ENCODE measurements around the gene DAB1. TPM values are rescaled to one million over a fixed set of nuclear protein-coding genes. Genes with fewer than 3 reads are reported as not detected.

Gene DAB1
- total RNA-seq, 2 experiments from 2014 or later: 0.52 to 0.61 TPM

- Mint-ChIP-seq H3K27ac (no peak overlapping the region), H3K4me1 (ENCODE audit: low read depth) (no peaks in the 10 kb centered on the region), H3K36me3 (ENCODE audit: low read depth) (no peaks in the 10 kb centered on the region), H3K9me3 (no peaks in the 10 kb centered on the region), H3K27me3 (peaks cover 7% of the 10 kb centered on the region), H3K4me3 (no peak overlapping the region)
- ATAC-seq (ENCODE audit: poor library complexity) (no peak), DNase-seq (no peak)
- Histone ChIP-seq H3K9me3 (ENCODE audit: control insufficient read depth in 1 of 2, insufficient read depth in 1 of 2, low read length in 2 of 2) (no peaks in the 10 kb centered on the region), H3K27ac (ENCODE audit: low read depth in 1 of 2, low read length in 2 of 2) (no peak overlapping the region), H3K4me1 (ENCODE audit: insufficient read depth, low read length) (no peaks in the 10 kb centered on the region), H3K27me3 (ENCODE audit: control insufficient read depth in 1 of 2, insufficient read depth in 2 of 2, low read length in 2 of 2) (no peaks in the 10 kb centered on the region), H3K4me3 (ENCODE audit: low read length) (no peak overlapping the region), H3K36me3 (ENCODE audit: insufficient read depth, low read length) (no peaks in the 10 kb centered on the region)
- ChIA-PET CTCF (no interaction called here), POLR2A (no interaction called here)
- intact Hi-C loops (cut with DNase I, micrococcal nuclease): no loop called here
- no peak for TF ChIP-seq CTCF (IDR thresholded peaks at IDR 0.05)
Observed at GRCh38 chr1:57360846-57361407, 62.9 kb downstream of the DAB1 start.

GRCh38 chr1:57357462-57357861 is 66.4 kb downstream of the DAB1 start:
- no peaks in the 10 kb centered on the region for H3K36me3 ChIP-seq (ENCODE audit: insufficient read depth, low read length)

GRCh38 chr1:57353654-57354053 is 70.2 kb downstream of the DAB1 start:
- ChIA-PET CTCF (no interaction called here), POLR2A (no interaction called here)
- Histone ChIP-seq H3K9me3 (ENCODE audit: control insufficient read depth in 1 of 2, insufficient read depth in 1 of 2, low read length in 2 of 2) (no peaks in the 10 kb centered on the region), H3K36me3 (ENCODE audit: insufficient read depth, low read length) (no peaks in the 10 kb centered on the region), H3K27ac (ENCODE audit: low read depth in 1 of 2, low read length in 2 of 2) (no peak overlapping the region), H3K4me3 (ENCODE audit: low read length) (no peak overlapping the region), H3K4me1 (ENCODE audit: insufficient read depth, low read length) (no peaks in the 10 kb centered on the region), H3K27me3 (ENCODE audit: control insufficient read depth in 1 of 2, insufficient read depth in 2 of 2, low read length in 2 of 2) (no peaks in the 10 kb centered on the region)
- Mint-ChIP-seq H3K4me1 (ENCODE audit: low read depth) (no peaks in the 10 kb centered on the region), H3K36me3 (ENCODE audit: low read depth) (no peaks in the 10 kb centered on the region), H3K27ac (no peak overlapping the region), H3K9me3 (no peaks in the 10 kb centered on the region), H3K27me3 (peaks cover 12% of the 10 kb centered on the region), H3K4me3 (no peak overlapping the region)
- ATAC-seq (ENCODE audit: poor library complexity) (no peak), DNase-seq (no peak)
- no peak for TF ChIP-seq CTCF (IDR thresholded peaks at IDR 0.05)
- intact Hi-C loops (cut with DNase I, micrococcal nuclease): no loop called here

More at GRCh38 chr1:57357462-57357861, 66.4 kb downstream of the DAB1 start:
- no peak for ATAC-seq (ENCODE audit: poor library complexity)
- Mint-ChIP-seq H3K9me3 (no peaks in the 10 kb centered on the region), H3K4me1 (ENCODE audit: low read depth) (no peaks in the 10 kb centered on the region), H3K4me3 (no peak overlapping the region), H3K27me3 (peaks cover 12% of the 10 kb centered on the region), H3K36me3 (ENCODE audit: low read depth) (no peaks in the 10 kb centered on the region), H3K27ac (no peak overlapping the region)
- Histone ChIP-seq H3K9me3 (ENCODE audit: control insufficient read depth in 1 of 2, insufficient read depth in 1 of 2, low read length in 2 of 2) (no peaks in the 10 kb centered on the region), H3K4me1 (ENCODE audit: insufficient read depth, low read length) (no peaks in the 10 kb centered on the region), H3K27me3 (ENCODE audit: control insufficient read depth in 1 of 2, insufficient read depth in 2 of 2, low read length in 2 of 2) (no peaks in the 10 kb centered on the region), H3K27ac (ENCODE audit: low read depth in 1 of 2, low read length in 2 of 2) (no peak overlapping the region), H3K4me3 (ENCODE audit: low read length) (no peak overlapping the region)
- intact Hi-C loops (cut with DNase I, micrococcal nuclease): no loop called here
- DNase-seq: no peak
- TF ChIP-seq CTCF (IDR thresholded peaks at IDR 0.05): no peak
- POLR2A ChIA-PET: no interaction called here
- CTCF ChIA-PET: no interaction called here

Measured in CD4-positive, alpha-beta T cell (primary cell).